ENCODE data around the gene LRRC55.
"Not testable (repeated sequence)": the region's sequence is repeated elsewhere in the genome, so short reads cannot be mapped to it uniquely, and the experiment has no call there.

Gene LRRC55

DNA sequence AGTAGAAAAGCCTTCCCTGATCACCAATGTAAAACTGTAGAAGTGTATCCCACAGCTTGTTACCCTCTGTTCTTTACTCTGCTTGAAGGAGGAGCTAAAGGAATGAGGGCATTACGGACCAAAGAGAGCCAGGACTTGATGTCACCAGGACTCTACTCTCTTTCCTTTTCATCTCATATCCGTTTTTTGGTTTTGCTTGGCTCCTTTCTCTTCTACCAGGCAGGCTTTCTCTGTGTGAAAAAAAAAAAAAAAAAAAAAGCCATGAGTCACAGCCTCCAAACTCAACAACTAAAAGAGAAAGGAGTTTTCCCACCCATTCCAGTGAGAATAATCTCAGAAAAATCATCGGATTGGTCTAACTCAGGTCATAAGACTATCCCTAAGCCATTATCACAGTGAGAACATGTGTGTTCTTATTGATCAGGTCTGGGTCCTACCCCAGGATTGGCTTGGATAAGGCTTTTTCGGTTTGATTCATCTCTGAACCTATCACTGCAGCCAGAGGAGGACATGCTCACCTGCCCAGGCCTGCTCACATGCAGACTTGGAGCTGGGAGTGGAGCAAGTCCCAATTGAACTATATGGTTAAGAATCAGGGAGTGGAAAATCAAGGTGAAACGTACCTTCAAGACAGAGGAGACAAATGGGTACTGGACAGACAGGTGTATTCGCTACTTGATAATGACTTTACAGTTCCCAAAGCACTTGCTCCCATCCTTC lies 19.4 kb upstream of the LRRC55 start:
- DNase-seq, result no peak

- DNase-seq, result no peak
Observed at GRCh38 chr11:57163160-57163868, 18.4 kb upstream of the LRRC55 start.

GRCh38 chr11:57164317-57164716 lies 17.4 kb upstream of the LRRC55 start:
- peak; percentile 3 for DNase-seq

- DNase-seq, result no peak
Observed at GRCh38 chr11:57167125-57167846, 14.5 kb upstream of the LRRC55 start.

DNA sequence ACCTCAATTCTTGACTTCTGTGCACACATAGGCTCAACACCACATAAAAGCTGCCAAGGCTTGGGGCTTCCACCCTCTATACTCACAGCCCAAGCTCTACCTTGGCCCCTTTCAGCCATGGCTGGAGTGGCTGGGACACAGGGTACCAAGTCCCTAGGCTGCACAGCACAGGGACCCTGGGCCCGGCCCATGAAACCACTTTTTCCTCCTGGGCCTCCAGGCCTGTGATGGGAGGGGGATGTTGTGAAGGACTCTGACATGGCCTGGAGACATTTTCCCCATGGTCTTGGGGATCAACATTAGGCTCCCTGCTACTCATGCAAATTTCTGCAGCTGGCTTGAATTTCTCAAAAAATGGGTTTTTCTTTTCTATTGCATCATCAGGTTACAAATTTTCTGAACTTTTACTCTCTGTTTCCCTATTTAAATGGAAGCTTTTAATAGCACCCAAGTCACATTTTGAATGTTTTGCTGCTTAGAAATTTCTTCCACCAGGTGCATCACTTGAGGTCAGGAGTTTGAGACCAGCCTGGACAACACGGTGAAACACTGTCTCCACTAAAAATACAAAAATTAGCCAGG lies 11.9 kb upstream of the LRRC55 start:
- not testable (repeated sequence) for DNase-seq

- no peak for DNase-seq
Observed at GRCh38 chr11:57172031-57172430, 9.7 kb upstream of the LRRC55 start.

DNA sequence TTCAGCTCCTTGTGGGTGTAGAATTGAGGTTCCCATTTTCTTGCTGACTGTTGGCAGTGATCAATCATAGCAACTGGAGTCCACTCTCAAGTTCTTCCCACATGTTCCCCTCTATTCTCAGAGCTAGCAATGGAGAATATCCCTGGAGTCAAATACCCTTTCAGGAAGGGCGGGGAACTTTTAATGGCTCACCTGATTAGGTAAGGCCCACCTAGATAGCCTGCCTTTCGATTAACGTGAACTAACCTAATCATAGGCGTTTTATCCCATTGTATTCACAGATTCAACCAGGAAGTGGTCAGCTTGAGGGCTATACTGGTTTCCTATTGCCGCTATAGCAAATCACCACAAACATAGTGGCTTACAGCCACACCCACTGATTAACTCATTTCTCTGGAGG lies 7.1 kb upstream of the LRRC55 start:
- no peak for DNase-seq

DNA sequence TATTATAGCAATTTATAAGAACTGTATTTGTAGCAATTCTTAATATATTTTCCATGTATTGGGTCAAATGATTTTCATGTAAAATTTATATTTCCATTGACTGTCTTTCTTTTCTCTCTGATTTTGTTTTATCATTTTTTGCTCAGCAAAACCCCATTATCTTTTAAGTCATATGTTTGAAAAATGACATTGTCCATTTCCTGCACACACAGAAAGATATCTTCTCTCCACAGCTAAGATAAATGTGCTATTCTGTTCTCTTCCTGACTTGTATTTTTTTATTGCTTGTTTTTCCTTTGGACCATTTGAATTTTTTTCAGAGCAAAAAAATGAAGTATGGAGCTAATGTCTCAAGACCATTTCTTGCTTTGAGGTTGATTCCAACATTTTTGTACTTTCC lies 6.3 kb upstream of the LRRC55 start:
- no peak for DNase-seq

DNA sequence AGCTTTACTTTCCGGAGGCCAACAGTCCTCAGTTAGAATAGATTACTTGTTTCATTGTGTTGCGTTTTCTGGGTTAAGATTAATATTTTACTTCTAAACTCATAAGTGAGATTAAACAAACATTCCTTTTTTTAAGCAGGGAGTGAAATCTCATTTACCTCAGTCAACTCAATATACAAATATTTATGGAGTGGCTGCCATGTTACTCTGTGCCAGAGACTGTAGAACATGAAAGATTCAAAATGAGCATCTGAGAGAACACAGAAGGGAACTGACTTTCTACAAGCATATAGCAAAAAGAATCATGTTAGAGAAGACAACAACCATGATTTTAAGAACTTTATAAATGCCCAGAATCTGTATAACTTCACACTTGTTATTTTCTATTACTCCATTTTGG lies 3.4 kb upstream of the LRRC55 start:
- no peak for DNase-seq

- no peak for DNase-seq
Observed at GRCh38 chr11:57179681-57180080, 2.1 kb upstream of the LRRC55 start.

DNA sequence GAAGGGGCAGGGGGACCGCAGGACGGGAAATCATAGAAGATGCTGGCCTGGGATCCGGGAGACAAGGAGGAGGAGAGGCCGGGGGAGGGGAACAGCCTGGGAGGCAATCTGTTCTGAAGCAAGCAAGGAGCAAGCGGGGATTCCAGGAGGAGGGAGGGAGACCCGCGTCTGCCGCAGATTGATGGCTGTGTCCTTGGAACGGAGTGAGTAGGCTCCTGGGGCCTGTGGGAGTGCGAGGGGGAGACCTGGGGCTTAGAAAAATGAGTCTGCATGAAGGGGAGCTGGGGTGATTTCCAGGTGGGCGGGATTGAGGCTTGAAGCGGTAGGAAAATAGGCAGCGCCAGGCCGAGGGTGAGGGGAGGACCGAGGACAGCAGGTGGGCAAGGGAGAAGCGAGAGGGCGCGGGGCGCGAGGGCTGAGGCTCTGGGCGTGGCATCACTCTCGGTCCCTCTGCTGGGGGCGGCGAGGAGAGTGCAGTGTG lies 1.6 kb upstream of the LRRC55 start:
- no peak for DNase-seq

DNA sequence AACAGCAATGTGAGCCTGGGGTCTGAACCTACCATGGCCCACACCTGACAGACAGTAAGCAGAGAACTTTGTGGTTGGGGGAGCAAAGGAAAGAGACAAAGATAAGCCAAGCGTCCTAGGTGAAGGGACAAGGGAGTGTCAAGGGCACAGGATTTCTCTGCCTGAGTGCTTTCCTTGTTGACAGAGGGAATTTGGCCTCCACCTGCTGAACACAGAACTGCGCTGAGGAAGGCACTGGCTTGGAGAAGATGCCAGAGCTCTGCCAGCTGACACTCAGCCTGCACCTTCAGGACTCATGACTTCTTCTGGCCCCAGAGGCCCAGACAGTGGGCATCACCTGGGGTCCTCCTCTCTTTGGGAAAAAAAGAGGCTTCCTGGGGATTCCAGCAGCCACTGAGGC lies 789 bp upstream of the LRRC55 start:
- DNase-seq, result peak; percentile 7

GRCh38 chr11:57182896-57183295 lies 1.1 kb downstream of the LRRC55 start:
- no peak for DNase-seq

DNA sequence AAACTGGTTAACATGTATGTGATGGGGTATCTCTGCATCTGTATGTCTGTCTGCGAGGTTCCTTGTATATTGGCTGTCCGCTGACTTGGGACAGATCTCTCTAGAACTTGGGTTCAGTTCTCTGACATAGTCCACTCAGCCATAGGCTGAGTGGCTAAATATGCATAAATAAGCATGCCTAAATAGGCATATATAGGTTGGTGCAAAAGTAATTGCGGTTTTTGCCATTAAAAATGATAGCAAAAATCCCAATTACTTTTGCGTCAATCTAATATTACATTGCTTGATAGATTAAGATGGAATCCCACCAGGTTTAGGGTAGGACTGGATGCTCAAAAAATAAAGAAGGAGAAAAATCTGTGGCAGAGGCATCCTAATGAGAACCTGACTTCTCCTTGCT lies 8.8 kb downstream of the LRRC55 start:
- DNase-seq, result no peak

- no peak for DNase-seq
Observed at GRCh38 chr11:57191311-57192219, 9.8 kb downstream of the LRRC55 start.

- no peak for DNase-seq
Observed at GRCh38 chr11:57192316-57192715, 10.6 kb downstream of the LRRC55 start.

DNA sequence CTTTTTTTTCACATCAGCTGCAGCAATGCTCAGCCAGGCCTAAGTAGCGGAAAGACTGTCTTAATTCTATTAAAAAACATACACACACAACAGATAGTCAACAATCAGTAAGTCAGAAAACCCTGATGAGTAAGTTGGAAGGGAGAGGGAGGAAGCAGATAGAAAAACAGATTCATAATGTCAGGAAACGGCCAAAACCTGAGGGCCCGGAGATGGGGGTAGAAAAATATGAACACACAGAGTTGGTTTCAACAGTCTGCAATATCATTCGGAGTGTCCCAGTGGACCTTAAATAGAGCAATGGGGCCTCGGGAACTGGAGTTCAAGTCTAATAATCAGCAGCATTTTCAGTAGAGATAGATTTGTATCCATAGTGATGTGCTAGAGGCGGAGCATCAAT lies 14.8 kb downstream of the LRRC55 start:
- DNase-seq, result no peak

DNA sequence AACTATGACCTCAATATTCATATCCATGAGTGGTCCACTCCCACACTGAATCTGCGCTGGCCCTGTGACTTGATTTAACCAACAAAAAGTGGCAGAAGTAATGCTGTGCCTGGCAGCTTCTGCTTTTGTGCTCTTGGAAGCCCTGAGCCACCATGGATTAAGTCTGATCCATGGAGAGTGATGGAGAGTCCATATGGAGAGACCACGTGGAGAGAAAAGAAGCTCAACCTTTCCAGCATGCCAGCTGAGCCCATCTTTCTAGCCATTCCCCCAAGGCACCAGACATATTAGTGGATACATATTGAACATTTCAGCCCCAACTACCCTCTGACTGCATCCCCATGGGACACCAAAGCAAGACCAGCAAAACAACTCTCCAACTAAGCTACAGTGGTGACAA lies 16.0 kb downstream of the LRRC55 start:
- DNase-seq, result no peak

DNA sequence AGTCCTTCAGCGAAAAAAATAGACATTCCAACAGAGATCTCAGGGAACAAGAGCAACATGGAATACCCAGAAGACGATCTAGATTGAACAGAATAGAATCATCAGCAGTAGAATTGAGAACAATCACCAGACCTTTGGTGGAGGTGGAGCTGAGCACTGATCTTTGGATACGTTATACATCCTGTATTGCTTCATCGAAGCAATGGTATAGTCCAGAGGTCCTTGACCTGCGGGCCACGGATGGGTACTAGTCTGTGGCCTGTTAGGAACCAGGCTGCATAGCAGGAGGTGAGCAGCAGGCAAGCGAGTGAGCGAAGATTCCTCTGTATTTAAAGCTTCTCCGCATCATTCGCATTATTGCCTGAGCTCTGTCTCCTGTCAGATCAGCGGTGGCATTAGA lies 17.6 kb downstream of the LRRC55 start:
- DNase-seq, result no peak

DNA sequence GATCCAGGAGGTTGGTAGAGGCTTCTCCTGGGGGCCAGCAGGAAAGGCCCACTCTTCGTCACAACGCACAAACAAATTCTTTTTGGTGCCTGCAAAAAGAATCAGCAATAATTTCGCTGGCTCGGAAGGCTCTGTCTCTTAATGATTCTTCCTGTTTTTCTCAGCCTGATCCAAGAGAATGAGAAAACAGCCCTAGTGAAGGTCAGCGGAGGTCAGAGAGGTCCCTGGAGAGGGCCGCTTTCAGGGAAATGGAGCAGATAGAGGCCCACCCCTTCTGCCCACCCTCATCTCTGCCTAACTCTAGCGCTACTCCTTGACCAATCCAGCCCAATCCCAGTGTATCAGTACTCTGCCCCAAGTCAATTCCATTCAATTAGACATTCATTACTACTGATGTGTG lies 19.2 kb downstream of the LRRC55 start:
- no peak for DNase-seq

DNA sequence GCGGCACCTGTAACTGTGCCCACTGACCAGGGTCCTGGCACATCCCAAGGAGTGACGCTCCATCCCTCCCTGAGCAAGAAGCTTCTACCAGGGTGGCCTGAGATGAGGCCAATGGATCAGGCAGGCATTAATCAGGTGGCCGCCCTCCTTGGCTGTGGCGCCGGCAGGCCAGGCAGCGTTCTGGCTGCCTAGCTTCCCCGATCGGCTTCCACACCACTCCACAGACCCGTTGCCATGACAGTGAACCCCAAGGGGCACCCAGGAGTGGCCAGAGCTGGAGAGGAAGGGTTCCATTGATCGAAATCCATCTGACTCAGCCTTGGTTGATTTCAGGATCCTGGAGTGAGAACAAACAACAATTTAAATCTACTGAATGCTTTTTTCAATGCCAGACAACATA lies 20.5 kb downstream of the LRRC55 start:
- DNase-seq, result no peak

DNA sequence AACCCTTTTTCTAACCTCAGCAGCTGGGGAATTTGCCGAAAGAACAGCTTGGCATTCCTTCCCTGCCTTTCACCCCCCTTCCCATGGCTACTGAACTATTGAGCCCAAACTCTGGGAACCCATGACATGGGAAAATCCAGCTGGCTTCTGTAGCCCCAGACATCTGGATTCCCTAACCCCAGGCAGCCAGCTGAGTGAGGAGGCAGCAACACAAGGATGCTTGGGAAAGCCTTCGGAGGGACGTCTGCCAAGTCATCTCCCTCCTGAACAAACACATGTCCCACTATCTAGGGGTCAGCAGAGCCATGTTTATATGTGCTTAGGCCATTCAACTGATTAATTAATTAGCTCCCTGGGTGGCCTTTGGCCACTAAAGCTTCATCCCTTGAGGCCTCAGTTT lies 21.6 kb downstream of the LRRC55 start:
- DNase-seq, result no peak

Data from DMS53 (cell line).